NT2/D1 (cell line): Measurements from ENCODE around the gene MLLT1.

Source experiments
- SUZ12 ChIP-seq: IDR thresholded peaks from 2 replicates; pipeline ENCODE4 v1.6.1; 2011; ENCODE audit not compliant: insufficient read length, insufficient read depth; ENCODE audit errors: extremely low read depth
- YY1 ChIP-seq: IDR thresholded peaks from 2 replicates; pipeline ENCODE4 v1.6.1; 2011; ENCODE audit not compliant: insufficient read length, insufficient read depth

DNA sequence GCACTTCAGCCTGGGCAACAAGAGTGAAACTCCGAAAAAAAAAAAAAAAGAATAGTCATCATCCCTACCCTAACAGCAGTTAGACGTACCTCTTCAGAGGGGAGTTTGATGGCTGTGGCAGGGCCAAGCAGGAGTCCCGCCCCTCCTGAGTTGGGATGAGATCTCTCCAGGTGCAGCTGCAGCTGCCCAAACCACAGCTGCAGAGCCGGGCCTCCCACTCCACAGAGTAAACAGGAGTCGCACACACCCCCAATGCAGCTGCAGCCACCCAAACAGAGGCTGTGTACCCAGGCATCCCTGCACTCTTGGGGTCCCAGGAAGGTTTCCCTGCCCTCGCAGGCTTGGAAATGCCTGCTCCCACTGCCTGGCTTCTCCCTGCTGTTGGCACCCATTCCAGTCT, 17.4 kb upstream of the MLLT1 start:
- no peak for TF ChIP-seq SUZ12
- no peak for TF ChIP-seq YY1
